ENCODE measurements around the gene SCAMP4.

The SCAMP4 gene

DNA sequence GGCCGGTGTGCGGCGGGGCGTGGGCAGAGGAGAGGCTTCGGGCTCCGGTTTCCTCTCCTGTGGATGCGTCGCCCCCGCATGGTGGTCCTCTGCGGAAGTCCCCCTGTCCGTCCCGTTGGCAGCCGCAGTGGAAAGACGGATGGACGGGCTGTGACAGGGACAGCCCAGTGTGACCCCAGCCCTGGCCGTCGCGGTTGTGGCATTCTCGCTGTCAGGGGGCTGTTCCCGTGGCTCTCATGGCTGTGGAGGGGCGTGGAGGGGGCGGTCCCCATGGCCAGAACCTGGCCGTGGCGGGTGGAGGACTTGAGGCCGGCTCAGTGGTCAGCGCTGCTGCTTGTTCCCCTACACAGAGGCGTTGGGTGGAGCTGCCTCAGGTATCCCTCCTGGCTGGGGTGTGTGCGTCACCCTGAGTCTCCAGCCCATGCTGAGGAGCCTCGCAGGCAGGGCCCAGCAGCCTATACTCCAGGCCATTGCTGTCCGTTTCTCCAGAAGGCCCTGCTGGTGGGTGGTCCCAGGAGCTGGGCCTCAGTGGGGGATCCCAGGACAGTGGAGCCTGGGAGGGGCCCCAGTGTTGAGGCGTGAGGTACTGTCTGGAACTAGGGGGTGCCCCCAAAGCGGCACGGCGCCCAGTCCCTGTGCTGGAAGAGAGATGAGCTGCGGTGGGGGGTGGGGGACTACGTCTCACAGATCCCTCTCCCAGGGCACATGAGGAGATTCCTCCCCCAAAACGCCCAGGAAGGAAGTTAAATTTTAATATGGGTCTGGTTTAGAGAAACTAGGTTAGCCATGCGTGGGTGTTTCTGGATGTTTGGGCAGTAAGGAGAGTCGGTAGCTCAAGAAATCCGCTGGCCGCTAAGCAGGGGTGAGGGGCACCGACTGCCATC lies 56.0 kb downstream of the SCAMP4 start:
- no peak for DNase-seq

DNA sequence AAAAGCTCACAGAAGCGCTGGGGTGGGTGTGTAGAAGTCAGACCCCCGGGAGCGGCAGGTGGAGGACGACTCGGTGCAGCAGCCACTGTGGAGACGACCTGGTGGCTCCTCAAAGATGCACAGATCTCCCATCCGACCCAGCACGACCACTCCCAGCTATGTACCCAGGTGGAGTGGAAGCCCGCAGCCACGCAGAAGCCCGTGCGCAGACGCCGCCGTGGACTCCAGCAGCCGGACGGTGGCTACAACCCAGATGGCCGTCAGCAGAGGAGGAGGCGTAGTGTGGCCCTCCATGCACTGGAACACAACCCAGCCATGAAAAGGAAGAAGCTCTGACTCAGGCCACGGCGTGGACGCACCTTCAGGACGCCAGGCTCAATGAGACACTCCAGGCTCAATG lies 57.5 kb downstream of the SCAMP4 start:
- DNase-seq: no peak

DNA sequence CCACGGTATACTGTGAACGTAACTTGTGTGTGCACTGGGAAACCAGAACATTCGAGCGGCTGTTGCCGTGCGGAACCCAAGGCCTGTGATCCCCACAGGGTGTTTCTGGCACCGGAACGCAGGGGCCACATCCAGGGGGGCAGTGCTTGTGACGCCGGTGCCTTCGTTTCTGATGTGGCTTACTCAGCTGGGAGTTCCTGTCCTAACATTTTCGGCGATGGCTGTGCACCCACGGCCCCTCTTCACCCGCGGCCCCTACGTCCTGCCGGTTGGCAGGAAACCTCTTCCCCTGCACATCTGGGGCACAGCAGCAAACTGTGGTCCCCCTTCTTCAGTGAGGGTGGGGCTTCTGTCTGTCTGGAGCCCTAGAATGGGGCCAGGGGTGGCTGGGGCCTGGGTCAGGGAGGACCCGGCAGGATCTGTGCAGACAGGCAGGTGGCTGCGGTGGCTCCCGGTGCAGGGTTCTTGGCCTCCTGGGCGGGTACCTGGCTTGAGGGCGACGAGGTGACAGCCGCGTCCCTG lies 61.9 kb downstream of the SCAMP4 start:
- DNase-seq: peak in 5 of 6 experiments; percentile 10 to 38 (median 26)

DNA sequence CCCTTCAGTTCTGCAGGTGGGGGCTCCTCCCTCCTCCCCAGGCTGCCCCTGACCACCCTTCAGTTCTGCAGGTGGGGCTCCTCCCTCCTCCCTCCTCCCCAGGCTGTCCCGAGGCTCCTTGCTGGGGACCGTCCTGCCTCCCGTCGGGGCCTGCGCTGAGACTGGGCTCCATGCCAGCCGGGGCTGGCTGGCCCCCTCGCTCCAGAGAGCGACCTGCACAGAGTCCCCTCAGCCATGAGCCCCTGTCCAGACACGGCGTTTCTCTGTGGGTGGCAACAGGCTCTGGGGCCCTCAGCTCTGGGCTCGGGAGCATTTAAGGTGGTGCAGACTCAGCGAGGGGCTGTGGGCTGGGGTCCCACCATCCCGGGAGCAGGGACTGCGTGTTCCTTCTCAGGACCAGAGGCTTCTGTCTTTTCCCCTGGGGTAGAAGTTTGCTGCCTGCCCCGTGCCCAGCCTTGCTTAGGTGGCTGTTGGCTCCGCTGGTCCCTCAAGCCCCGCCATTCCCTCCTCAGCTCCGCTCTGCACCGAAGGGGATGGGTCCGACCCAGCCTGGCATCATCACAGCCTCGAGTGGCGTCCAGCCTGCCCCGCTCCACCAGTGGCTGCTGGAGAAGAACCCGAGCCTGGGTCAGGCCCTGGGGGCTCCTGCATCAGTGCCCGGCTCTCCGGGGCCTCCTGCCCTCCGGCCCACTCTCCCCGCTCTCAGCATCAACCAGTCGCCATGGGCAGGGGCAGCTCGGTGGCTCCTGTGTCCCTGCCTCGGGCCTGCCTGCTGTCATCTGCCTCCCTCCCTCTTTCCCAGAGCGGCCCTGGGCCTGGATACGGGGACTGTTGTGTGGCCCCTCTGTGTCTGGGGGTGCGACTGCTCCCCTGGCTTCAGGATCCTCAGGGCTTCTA lies 63.3 kb downstream of the SCAMP4 start:
- DNase-seq: no peak

DNA sequence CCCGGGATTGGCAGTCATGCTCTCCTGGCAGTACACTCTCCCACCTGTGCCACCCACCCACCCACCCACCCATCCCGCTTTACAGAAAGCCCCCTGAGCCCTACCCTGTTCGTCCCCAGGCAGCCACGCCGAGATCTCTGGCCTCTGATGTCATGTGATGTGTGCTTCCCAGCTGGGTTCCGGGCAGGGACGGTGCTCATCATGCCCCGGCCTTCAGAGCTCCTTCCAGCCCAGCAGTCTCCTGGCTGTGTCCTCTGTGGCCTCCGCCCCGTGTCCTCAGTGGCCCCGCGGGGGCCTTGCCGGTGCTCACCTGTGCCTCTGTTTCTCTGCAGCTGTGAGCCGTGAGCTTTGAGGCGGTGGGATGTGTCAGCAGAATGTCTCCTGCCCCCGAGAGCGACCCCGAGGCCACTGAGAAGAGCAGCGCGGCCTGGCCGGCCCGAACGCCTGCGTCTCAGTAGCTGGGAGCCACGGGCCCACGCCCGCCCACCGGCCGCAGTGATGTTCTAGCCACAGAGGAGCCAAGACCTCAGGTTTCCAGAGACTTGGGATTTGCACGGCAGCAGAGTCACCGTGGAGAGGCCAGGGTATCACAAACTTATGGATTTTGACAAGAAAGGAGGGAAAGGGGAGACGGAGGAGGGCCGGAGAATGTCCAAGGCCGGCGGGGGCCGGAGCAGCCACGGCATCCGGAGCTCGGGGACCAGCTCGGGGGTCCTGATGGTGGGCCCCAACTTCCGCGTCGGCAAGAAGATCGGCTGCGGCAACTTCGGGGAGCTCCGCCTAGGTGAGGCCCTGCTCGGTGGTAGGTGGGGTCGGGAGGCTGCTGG lies 64.2 kb downstream of the SCAMP4 start:
- DNase-seq: no peak

DNA sequence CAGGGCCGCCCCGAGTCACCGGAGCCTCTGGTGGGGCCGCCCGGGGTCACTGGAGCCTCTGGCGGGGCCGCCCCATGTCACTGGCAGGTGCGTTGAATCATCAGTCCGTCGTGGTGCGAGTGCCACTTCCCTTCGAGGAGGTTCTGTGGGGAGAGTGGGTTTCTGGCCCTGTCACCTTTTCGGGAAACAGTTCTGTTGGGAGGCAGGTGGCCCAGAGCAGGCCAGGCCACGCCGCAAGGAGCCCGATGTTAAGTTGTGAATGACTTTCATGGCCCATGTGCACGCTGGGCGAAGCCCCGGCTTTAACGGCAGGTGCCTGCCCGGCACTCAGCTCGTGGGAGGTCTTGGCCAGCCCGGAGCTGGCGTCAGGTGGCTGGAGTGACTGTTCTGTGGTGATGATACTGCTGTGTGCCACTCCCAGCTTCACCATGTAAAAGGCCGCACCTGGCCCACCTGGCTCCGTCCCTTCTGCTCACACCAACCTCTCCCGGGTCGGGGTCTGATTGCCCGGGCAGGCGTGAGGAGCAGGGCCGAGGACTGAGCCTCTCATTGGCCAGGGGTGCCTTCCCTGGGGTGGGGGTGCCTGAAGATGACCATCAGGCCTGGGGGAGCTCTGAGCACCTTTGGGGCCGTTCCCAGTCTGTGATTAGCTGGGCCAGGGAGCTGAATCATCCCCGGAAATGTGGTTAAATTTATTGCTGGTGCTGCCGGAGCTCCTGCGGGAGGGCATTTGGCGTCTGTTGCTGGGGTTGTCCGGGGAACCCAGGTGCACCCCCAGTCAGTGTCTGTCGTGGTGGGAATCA lies 65.0 kb downstream of the SCAMP4 start:
- DNase-seq: no peak

DNA sequence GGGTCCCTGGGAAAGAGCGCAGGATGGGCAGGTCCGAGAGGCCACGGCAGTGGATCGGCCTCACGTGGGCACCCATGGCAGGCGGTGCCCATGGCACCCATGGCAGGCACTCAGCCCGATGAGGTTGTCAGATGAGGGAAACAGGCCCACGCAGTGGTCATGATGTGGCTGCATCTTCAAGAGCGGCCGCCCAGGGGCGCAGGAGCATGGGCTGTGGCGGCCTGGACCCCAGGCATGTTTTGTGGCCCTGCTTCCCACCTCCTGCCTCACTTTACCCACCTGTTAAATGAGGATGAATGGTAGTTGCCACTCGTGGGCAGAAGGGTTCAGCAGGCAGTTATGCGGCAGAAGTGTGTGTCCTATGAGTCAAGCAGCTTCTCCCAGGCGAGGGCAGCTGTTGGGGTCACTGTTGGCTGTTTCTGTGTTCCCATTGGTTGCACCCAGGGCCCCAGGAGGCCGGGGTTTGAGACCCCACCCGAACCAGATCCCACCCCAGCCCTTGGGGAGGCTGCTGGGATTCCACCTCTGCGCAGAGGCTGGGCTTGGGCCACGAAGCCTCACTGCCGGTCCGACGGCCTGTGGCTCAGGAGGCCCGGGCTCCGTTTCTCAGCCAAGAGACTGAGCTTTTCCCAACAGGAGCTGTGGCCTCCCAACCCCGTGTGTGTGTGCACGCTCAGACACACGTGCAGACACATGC lies 65.8 kb downstream of the SCAMP4 start:
- no peak for DNase-seq

DNA sequence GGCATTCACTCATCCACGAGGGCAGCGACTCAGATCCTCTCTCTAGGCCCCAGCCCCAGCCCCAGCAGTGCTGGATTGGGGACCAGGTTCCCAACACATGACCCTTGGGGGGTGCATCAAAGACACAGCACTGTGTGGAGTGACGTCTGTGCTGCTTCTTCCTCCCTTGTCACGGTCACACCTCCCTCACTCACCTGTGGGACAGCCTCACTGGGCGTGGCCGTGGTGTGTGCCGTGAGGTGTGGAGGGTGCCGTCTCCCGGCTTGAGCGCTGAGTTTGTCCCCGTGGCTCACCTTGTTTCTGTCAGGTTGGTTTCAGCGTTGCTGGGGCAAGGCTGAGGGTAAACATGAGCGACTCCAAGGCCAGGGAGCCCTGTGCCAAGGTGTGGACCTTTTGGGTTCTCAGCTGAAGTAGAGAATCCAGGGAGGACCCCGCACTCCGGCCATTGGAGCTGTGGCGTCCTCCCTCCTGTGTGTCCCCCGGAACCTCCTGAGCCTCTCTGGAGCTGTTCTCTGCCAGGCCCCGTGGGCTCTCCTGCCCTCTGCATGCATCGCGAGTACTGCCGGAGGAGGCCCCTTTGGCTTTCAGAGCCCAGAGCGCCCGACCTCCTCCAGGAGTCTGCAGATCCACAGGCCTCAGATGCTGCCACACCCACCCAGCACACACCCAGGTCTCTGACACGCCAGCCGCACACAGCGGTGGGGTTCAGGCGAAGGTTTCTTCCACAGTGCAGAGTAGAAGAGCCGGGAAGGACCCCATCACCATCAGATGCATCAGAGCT lies 69.4 kb downstream of the SCAMP4 start:
- no peak for DNase-seq

DNA sequence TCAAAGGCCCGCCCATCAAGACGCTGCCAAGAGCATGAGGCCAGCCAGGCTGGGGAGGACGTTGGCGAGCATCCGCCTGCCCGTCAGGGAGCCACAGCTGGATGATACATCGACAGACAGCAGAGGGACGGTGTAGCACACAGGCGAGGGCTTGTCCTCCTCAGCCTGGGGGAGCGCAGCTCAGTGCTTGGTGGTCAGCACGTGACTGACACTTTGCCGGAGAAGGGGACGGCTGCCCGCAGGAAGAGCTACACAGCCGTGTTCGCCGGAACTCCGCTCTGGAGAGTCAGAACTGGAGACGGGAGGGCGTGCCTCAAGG lies 69.9 kb downstream of the SCAMP4 start:
- DNase-seq: no peak

Data from stimulated activated naive CD4-positive, alpha-beta T cell (primary cell).